Measurements from ENCODE around the gene XRCC6. TPM values are rescaled to one million over a fixed set of nuclear protein-coding genes. Genes with fewer than 3 reads are reported as not detected.

Gene XRCC6
- total and polyA plus RNA-seq, 2 of the 13 experiments (the other 11 are each of a cell fraction or from before 2014, with no cell fraction given) = 124 to 625 TPM

- TF ChIP-seq NKX3-1 (CRISPR knock-in tag; IDR thresholded peaks at IDR 0.05) (peak; percentile 76; the same call in 1 of the 2 replicates), BRF2 (CRISPR knock-in tag; IDR thresholded peaks at IDR 0.05) (0 out of 2 replicates have a peak, but pooled peaks have one; percentile 29), ZNF24 (IDR thresholded peaks at IDR 0.05) (no peak), ZFY (CRISPR knock-in tag; IDR thresholded peaks at IDR 0.05) (peak; percentile 79), ZNF451 (CRISPR knock-in tag; IDR thresholded peaks at IDR 0.05) (no peak; the same call in 1 of the 2 replicates), TBX2 (CRISPR knock-in tag; IDR thresholded peaks at IDR 0.05; ENCODE audit: borderline replicate concordance) (peak; percentile 62; the same call in 1 of the 2 replicates), RERE (CRISPR knock-in tag; IDR thresholded peaks at IDR 0.05; ENCODE audit: low read depth) (no peak), ZMYM4 (CRISPR knock-in tag; IDR thresholded peaks at IDR 0.05) (peak; percentile 63; the same call in 1 of the 2 replicates), MEIS1 (CRISPR knock-in tag; IDR thresholded peaks at IDR 0.05; ENCODE audit: borderline replicate concordance) (peak; percentile 42; the same call in 1 of the 2 replicates), TBP (CRISPR knock-in tag; IDR thresholded peaks at IDR 0.05) (no peak), ZNF382 (CRISPR knock-in tag; IDR thresholded peaks at IDR 0.05; ENCODE audit: borderline replicate concordance) (no peak), ZNF784 (CRISPR knock-in tag; IDR thresholded peaks at IDR 0.05; ENCODE audit: borderline replicate concordance) (no peak), GABPA (IDR thresholded peaks at IDR 0.05; ENCODE audit: low read depth, low read length) (peak; percentile 90), GABPA (CRISPR knock-in tag; IDR thresholded peaks at IDR 0.05; ENCODE audit: low read depth) (peak; percentile 97), KAT2B (IDR thresholded peaks at IDR 0.05; ENCODE audit: borderline replicate concordance, low read depth, low read length) (no peak), MTA1 (CRISPR knock-in tag; IDR thresholded peaks at IDR 0.05; ENCODE audit: borderline replicate concordance) (0 out of 2 replicates have a peak, but pooled peaks have one; percentile 26), ZNF878 (CRISPR knock-in tag; IDR thresholded peaks at IDR 0.05) (no peak), ZNF768 (CRISPR knock-in tag; IDR thresholded peaks at IDR 0.05) (no peak), TBX3 (IDR thresholded peaks at IDR 0.05; ENCODE audit: borderline replicate concordance) (no peak), ZNF205 (CRISPR knock-in tag; IDR thresholded peaks at IDR 0.05) (no peak; the same call in 1 of the 2 replicates), CSRNP1 (CRISPR knock-in tag; IDR thresholded peaks at IDR 0.05) (peak; percentile 53)
These were observed 67.5 kb downstream of the XRCC6 start, which contains the start of gene SNU13 (continued) for GRCh38 chr22:41688365-41689211.
